H9 (cell line): Measurements from ENCODE around the gene NTRK2. TPM values are rescaled to one million over a fixed set of nuclear protein-coding genes. Genes with fewer than 3 reads are reported as not detected.

Experiments
- DNase-seq: peaks from one replicate; pipeline ENCODE4 v3.0.0-alpha.2; 2017
- H2AFZ ChIP-seq: one replicate; pipeline ENCODE4 v1.6.1; 2013; ENCODE audit warnings: mild to moderate bottlenecking, low read length, control low read depth, moderate library complexity
- H2AK5ac ChIP-seq: 2 replicates; pipeline ENCODE4 v1.6.1; 2013; ENCODE audit warnings: low read length, control low read depth, mixed read lengths; ENCODE audit not compliant: insufficient read length
- H2BK120ac ChIP-seq: one replicate; pipeline ENCODE4 v1.6.1; 2013; ENCODE audit warnings: low read depth, mild to moderate bottlenecking, low read length, control low read depth, inconsistent platforms; ENCODE audit not compliant: poor library complexity, severe bottlenecking
- H2BK12ac ChIP-seq: 2 replicates; pipeline ENCODE4 v1.6.1; 2013; ENCODE audit warnings: low read length, control low read depth, mixed read lengths, low read depth; ENCODE audit not compliant: insufficient read length
- H2BK15ac ChIP-seq: 2 replicates; pipeline ENCODE4 v1.6.1; 2013; ENCODE audit warnings: low read depth, low read length, control low read depth
- H2BK20ac ChIP-seq: one replicate; pipeline ENCODE4 v1.6.1; 2013; ENCODE audit warnings: low read depth, mild to moderate bottlenecking, low read length, control low read depth, inconsistent platforms; ENCODE audit not compliant: poor library complexity, severe bottlenecking
- H2BK5ac ChIP-seq: 2 replicates; pipeline ENCODE4 v1.6.1; 2013; ENCODE audit warnings: low read length, control low read depth, mixed read lengths; ENCODE audit not compliant: insufficient read length
- H3K14ac ChIP-seq: 2 replicates; pipeline ENCODE4 v1.6.1; 2013; ENCODE audit warnings: low read length, control low read depth; ENCODE audit not compliant: insufficient read depth
- H3K18ac ChIP-seq: 2 replicates; pipeline ENCODE4 v1.6.1; 2013; ENCODE audit warnings: low read depth, mild to moderate bottlenecking, mixed read lengths, low read length, control low read depth; ENCODE audit not compliant: insufficient read length
- H3K23ac ChIP-seq: 2 replicates; pipeline ENCODE4 v1.6.1; 2013; ENCODE audit warnings: low read length, control low read depth, mixed read lengths, low read depth; ENCODE audit not compliant: insufficient read length
- H3K23me2 ChIP-seq: 2 replicates; pipeline ENCODE4 v1.6.1; 2013; ENCODE audit warnings: low read depth, mild to moderate bottlenecking, mixed read lengths, low read length, control low read depth; ENCODE audit not compliant: insufficient read length, poor library complexity, severe bottlenecking
- H3K27ac ChIP-seq: 2 replicates; pipeline ENCODE4 v1.5.1; 2013; ENCODE audit warnings: low read length, control low read depth, mixed read lengths, low read depth; ENCODE audit not compliant: insufficient read length
- H3K27me3 ChIP-seq: 2 replicates; pipeline ENCODE4 v1.6.1; 2013; ENCODE audit warnings: low read length, control low read depth, inconsistent platforms; ENCODE audit not compliant: insufficient read depth
- H3K4ac ChIP-seq: 2 replicates; pipeline ENCODE4 v1.6.1; 2013; ENCODE audit warnings: low read depth, mild to moderate bottlenecking, control low read depth, inconsistent platforms, low read length, moderate library complexity
- H3K4me1 ChIP-seq: 2 replicates; pipeline ENCODE4 v1.6.1; 2013; ENCODE audit warnings: low read length, control low read depth, inconsistent platforms; ENCODE audit not compliant: insufficient read depth
- H3K4me2 ChIP-seq: 2 replicates; pipeline ENCODE4 v1.6.1; 2013; ENCODE audit warnings: low read length, control low read depth, mixed read lengths; ENCODE audit not compliant: insufficient read length, insufficient read depth
- H3K56ac ChIP-seq: 2 replicates; pipeline ENCODE4 v1.6.1; 2013; ENCODE audit warnings: low read depth, mild to moderate bottlenecking, mixed read lengths, low read length, control low read depth; ENCODE audit not compliant: insufficient read length
- H3K79me1 ChIP-seq: 2 replicates; pipeline ENCODE4 v1.6.1; 2013; ENCODE audit warnings: low read depth, mild to moderate bottlenecking, moderate library complexity, low read length, control low read depth, inconsistent platforms; ENCODE audit not compliant: insufficient read depth, poor library complexity, severe bottlenecking
- H3K79me2 ChIP-seq: 2 replicates; pipeline ENCODE4 v1.6.1; 2013; ENCODE audit warnings: low read length, control low read depth, inconsistent platforms; ENCODE audit not compliant: insufficient read depth
- H3K9ac ChIP-seq: 2 replicates; pipeline ENCODE4 v1.6.1; 2013; ENCODE audit warnings: low read length, control low read depth, mixed read lengths; ENCODE audit not compliant: insufficient read length; ENCODE audit errors: extremely low read depth
- H3K9me3 ChIP-seq: one replicate; pipeline ENCODE4 v1.6.1; 2013; ENCODE audit warnings: low read depth, low read length, inconsistent platforms; ENCODE audit not compliant: control insufficient read depth
- H3T11ph ChIP-seq: one replicate; pipeline ENCODE4 v1.6.1; 2013; ENCODE audit warnings: mild to moderate bottlenecking, low read length, control low read depth, inconsistent platforms
- H4K20me1 ChIP-seq: one replicate; pipeline ENCODE4 v1.6.1; 2013; ENCODE audit not compliant: control insufficient read depth, insufficient read length, insufficient read depth
- H4K5ac ChIP-seq: 2 replicates; pipeline ENCODE4 v1.6.1; 2013; ENCODE audit warnings: low read depth, mild to moderate bottlenecking, mixed read lengths, low read length, control low read depth; ENCODE audit not compliant: insufficient read length
- H4K8ac ChIP-seq: replicated peaks from 2 replicates; pipeline ENCODE4 v1.6.1; 2013; ENCODE audit warnings: low read length, control low read depth, mixed read lengths, low read depth; ENCODE audit not compliant: insufficient read length
- H4K91ac ChIP-seq: 2 replicates; pipeline ENCODE4 v1.6.1; 2013; ENCODE audit warnings: low read depth, mild to moderate bottlenecking, moderate library complexity, mixed read lengths, low read length, control low read depth; ENCODE audit not compliant: insufficient read length
- H3K27ac Mint-ChIP-seq, 3 experiments: 2 replicates in 2 of 3; 3 replicates in 1 of 3; pipeline ENCODE4 v1.8.0; 2020 to 2021; ENCODE audit warnings: mixed read lengths in 3 of 3, mild to moderate bottlenecking in 1 of 3, moderate library complexity in 1 of 3
- H3K27me3 Mint-ChIP-seq: 2 replicates; pipeline ENCODE4 v1.8.0; 2021; ENCODE audit warnings: low read depth, mild to moderate bottlenecking, moderate library complexity, mixed read lengths
- H3K36me3 Mint-ChIP-seq, 3 experiments: 2 replicates in 2 of 3; 3 replicates in 1 of 3; pipeline ENCODE4 v1.8.0; 2020 to 2021; ENCODE audit warnings: low read depth in 3 of 3, mixed read lengths in 3 of 3; ENCODE audit not compliant: insufficient read depth in 1 of 3
- H3K4me1 Mint-ChIP-seq, 2 experiments: 2 replicates each; pipeline ENCODE4 v1.8.0; 2020; ENCODE audit warnings: mixed read lengths in 2 of 2
- H3K4me3 Mint-ChIP-seq, 2 experiments: 2 replicates in 1 of 2; 3 replicates in 1 of 2; pipeline ENCODE4 v1.8.0; 2020 to 2021; ENCODE audit warnings: mild to moderate bottlenecking in 2 of 2, mixed read lengths in 2 of 2, moderate library complexity in 1 of 2
- H3K9me3 Mint-ChIP-seq, 2 experiments: 2 replicates in 1 of 2; 3 replicates in 1 of 2; pipeline ENCODE4 v1.8.0; 2020; ENCODE audit warnings: mild to moderate bottlenecking in 2 of 2, mixed read lengths in 2 of 2, moderate library complexity in 1 of 2
- CTCF ChIP-seq: fragments of 200-600 bp; sonication (generic); conservative IDR thresholded peaks from 3 replicates; pipeline ENCODE4 v1.8.0; 2021; ENCODE audit warnings: antibody characterized with exemption, mild to moderate bottlenecking
- WGBS: extraction: QIAGEN DNeasy Blood & Tissue Kit; methylation state at CpG from one replicate; pipeline ENCODE4 v1.1.7; 2013; ENCODE audit warnings: missing lambda C conversion rate, low lambda C conversion rate, mixed read lengths; ENCODE audit not compliant: insufficient read length; ENCODE audit errors: extremely low coverage; 5-methylcytosine and 5-hydroxymethylcytosine counted together
- total RNA-seq: library from RNA; stranded (reverse); gene quantifications from 2 replicates; pipeline ENCODE4 v1.2.1, GENCODE V29; 2021

NTRK2 gene
- total RNA-seq, 1 experiment from 2014 or later: 0.02 TPM

GRCh38 chr9:84705128-84705527 is 35.6 kb downstream of the NTRK2 start:
- H3K27ac Mint-ChIP-seq: no peak overlapping the region
- no peak overlapping the region for H2AFZ ChIP-seq

More at GRCh38 chr9:84705128-84705527, 35.6 kb downstream of the NTRK2 start:
- Histone ChIP-seq H3K27ac (no peak overlapping the region), H3K79me1 (no peaks in the 10 kb centered on the region), H3K4me2 (no peak overlapping the region), H3K9me3 (no peaks in the 10 kb centered on the region), H3K23ac (no peak overlapping the region), H4K91ac (no peak overlapping the region), H3K27me3 (no peaks in the 10 kb centered on the region), H4K20me1 (no peaks in the 10 kb centered on the region), H2AK5ac (no peak overlapping the region), H3K14ac (no peak overlapping the region), H4K8ac (no peak overlapping the region), H3T11ph (no peak overlapping the region), H2BK120ac (no peak overlapping the region), H2BK15ac (no peak overlapping the region), H3K79me2 (no peaks in the 10 kb centered on the region), H3K4ac (no peak overlapping the region), H3K23me2 (no peaks in the 10 kb centered on the region), H2BK5ac (no peak overlapping the region), H2BK12ac (no peak overlapping the region), H2BK20ac (no peak overlapping the region), H4K5ac (no peak overlapping the region), H3K18ac (no peak overlapping the region), H3K9ac (no peak overlapping the region), H3K4me1 (no peaks in the 10 kb centered on the region; the same call in 1 of the 2 replicates), H3K56ac (no peak overlapping the region)
- Mint-ChIP-seq H3K36me3 (no peaks in the 10 kb centered on the region; a peak in 1 of 7 replicates), H3K9me3 (peaks cover 0 to 4% of the 10 kb centered on the region in 2 experiments; a peak in 1 of 5 replicates), H3K4me1 (peaks cover 42 to 44% of the 10 kb centered on the region in 2 experiments), H3K27me3 (peaks cover 2% of the 10 kb centered on the region; the same call in 1 of the 2 replicates), H3K4me3 (no peak overlapping the region)
- no CpG with 5 or more reads among the region's 5 CpGs for WGBS
- DNase-seq: no peak
- no peak for TF ChIP-seq CTCF
